ENCODE measurements around the gene CES1.
"Not testable (repeated sequence)": the region's sequence is repeated elsewhere in the genome, so short reads cannot be mapped to it uniquely, and the experiment has no call there.

- TF ChIP-seq POLR2A, CTCF (IDR thresholded peaks at IDR 0.05): not testable (repeated sequence)
Measured at GRCh38 chr16:55857650-55858049, 24.8 kb upstream of the CES1 start.
